HUES48 (cell line): ENCODE data around the gene UST.
A peak's percentile ranks its signal among the peaks of the same experiment; 100 is the strongest.

ENCODE experiments used
- H3K27ac ChIP-seq: one replicate; pipeline ENCODE4 v1.7.0; 2013; ENCODE audit warnings: low read depth, low read length, inconsistent platforms
- H3K27me3 ChIP-seq: 2 replicates; pipeline ENCODE4 v1.6.1; 2013; ENCODE audit warnings: mild to moderate bottlenecking, low read length; ENCODE audit not compliant: control insufficient read depth, insufficient read depth
- H3K36me3 ChIP-seq: 2 replicates; pipeline ENCODE4 v1.6.1; 2013; ENCODE audit warnings: low read length; ENCODE audit not compliant: control insufficient read depth, insufficient read depth
- H3K4me1 ChIP-seq: 2 replicates; pipeline ENCODE4 v1.6.1; 2013; ENCODE audit warnings: mild to moderate bottlenecking, low read length; ENCODE audit not compliant: control insufficient read depth, insufficient read depth
- H3K4me3 ChIP-seq: 2 replicates; pipeline ENCODE4 v1.5.1; 2013; ENCODE audit warnings: mild to moderate bottlenecking, low read depth, low read length
- H3K9ac ChIP-seq: 2 replicates; pipeline ENCODE4 v1.6.1; 2013; ENCODE audit warnings: mild to moderate bottlenecking, low read depth, low read length, moderate library complexity
- H3K9me3 ChIP-seq: 2 replicates; pipeline ENCODE4 v1.6.1; 2013; ENCODE audit warnings: low read length; ENCODE audit not compliant: control insufficient read depth, insufficient read depth

UST gene

DNA sequence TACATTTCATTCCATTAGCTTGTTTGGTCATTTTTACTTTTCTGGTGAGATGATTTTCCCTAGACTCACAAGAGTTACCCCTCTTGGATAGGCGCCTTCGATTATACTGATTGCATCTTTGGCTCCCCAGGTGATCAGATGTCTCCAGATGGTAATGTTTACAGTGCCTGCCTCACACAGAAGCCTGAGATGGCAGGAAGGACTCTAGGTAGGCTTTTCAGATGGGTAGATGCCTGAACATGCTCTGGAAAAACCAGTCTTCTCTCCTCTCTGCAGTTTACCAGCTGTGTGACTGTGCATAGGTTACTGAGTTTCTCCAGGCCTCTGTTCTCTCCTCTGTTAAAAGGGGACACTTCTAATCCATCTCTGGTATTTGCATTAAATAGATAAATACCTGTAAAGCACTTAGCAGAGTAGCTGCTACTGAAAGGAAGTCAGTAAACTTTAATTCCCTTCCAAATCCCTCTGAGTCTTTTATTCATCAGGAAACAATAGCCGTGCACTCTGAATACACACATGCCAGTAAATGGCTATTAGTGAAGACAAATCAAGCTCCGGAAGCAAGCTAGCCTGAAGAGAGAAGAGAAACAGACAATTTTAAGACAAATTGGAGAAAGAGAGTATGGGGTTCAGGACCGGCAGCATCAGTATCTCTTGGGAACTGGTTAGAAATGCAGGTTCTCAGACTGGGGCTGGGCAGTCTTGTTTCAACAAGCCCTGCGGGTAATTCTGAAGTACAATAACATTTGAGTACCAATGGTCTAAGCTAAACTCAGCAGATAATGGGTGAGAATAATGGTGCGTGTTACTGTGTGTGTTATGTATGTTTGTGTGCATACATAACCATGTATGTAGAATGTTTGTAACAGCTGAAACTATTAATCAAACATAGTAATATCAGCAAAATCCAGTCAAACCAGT, 139.4 kb downstream of the UST start:
- Histone ChIP-seq H3K4me3 (peak overlapping the region; percentile 11; the same call in 1 of the 2 replicates), H3K9me3 (no peaks in the 10 kb centered on the region), H3K27me3 (no peaks in the 10 kb centered on the region), H3K36me3 (peaks cover 16% of the 10 kb centered on the region), H3K9ac (no peak overlapping the region), H3K4me1 (peaks cover 40% of the 10 kb centered on the region), H3K27ac (peak overlapping the region; percentile 33)

GRCh38 chr6:148887181-148887580, 140.4 kb downstream of the UST start:
- H3K9ac ChIP-seq, result no peak overlapping the region
- H3K27ac ChIP-seq, result no peak overlapping the region
- peaks cover 40% of the 10 kb centered on the region for H3K4me1 ChIP-seq
- no peak overlapping the region for H3K4me3 ChIP-seq
- no peaks in the 10 kb centered on the region for H3K27me3 ChIP-seq
- peaks cover 18% of the 10 kb centered on the region for H3K36me3 ChIP-seq
- no peaks in the 10 kb centered on the region for H3K9me3 ChIP-seq

GRCh38 chr6:148888856-148889255, 142.0 kb downstream of the UST start:
- Histone ChIP-seq H3K9ac (no peak overlapping the region), H3K4me1 (peaks cover 28% of the 10 kb centered on the region), H3K36me3 (peaks cover 20% of the 10 kb centered on the region), H3K4me3 (no peak overlapping the region), H3K27me3 (no peaks in the 10 kb centered on the region), H3K27ac (no peak overlapping the region), H3K9me3 (no peaks in the 10 kb centered on the region)

- Histone ChIP-seq H3K27me3 (no peaks in the 10 kb centered on the region), H3K4me3 (no peak overlapping the region), H3K27ac (no peak overlapping the region), H3K36me3 (peaks cover 20% of the 10 kb centered on the region), H3K9me3 (no peaks in the 10 kb centered on the region), H3K4me1 (peaks cover 16% of the 10 kb centered on the region), H3K9ac (no peak overlapping the region)
Measured at GRCh38 chr6:148890096-148890495, 143.3 kb downstream of the UST start.

DNA sequence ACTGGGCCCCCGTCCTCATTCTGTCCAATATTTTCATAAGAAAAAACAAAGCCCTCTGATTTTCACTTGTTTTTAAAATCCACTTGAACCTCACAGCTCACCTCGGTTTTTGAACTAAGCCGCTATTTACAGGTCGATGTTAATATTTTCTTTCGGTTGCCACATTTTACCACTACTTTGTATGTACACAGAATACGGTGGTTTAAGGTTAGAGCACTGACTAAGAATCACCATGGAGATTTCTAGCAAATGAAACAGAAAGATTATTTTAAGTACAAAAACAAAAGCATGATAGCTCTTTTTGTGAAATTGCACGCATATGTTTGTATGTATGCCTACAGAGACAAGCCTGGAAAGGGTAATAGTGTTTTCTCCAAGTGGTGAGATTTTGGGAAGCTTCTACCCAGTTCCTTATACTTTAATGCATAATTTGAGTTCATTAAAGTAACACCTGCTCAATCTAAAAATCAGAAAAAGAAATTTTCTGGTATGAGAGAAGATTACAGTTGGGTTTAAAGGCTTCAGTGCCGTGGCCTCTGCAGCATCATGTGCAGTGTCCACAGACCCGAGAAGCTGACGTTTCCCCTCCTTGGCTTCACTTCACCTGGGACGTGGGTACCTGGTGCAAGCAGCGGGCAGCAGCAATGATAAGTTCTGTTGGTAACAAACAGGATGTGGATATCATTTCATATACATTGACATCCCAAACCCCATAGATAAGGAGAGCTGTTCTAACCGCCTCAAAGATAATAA, 144.0 kb downstream of the UST start:
- Histone ChIP-seq H3K4me1 (peaks cover 9% of the 10 kb centered on the region), H3K9me3 (no peaks in the 10 kb centered on the region), H3K4me3 (no peak overlapping the region), H3K9ac (no peak overlapping the region), H3K27ac (no peak overlapping the region), H3K36me3 (peaks cover 24% of the 10 kb centered on the region), H3K27me3 (no peaks in the 10 kb centered on the region)

GRCh38 chr6:148891405-148891783, 144.6 kb downstream of the UST start:
- H3K9ac ChIP-seq, result no peak overlapping the region
- H3K4me1 ChIP-seq, result peaks cover 3% of the 10 kb centered on the region
- no peaks in the 10 kb centered on the region for H3K27me3 ChIP-seq
- no peak overlapping the region for H3K27ac ChIP-seq
- H3K9me3 ChIP-seq, result no peaks in the 10 kb centered on the region
- no peak overlapping the region for H3K4me3 ChIP-seq
- H3K36me3 ChIP-seq, result peaks cover 24% of the 10 kb centered on the region

GRCh38 chr6:148892247-148892646, 145.4 kb downstream of the UST start:
- no peaks in the 10 kb centered on the region for H3K27me3 ChIP-seq
- no peak overlapping the region for H3K27ac ChIP-seq
- no peaks in the 10 kb centered on the region for H3K9me3 ChIP-seq
- peaks cover 21% of the 10 kb centered on the region for H3K36me3 ChIP-seq
- no peak overlapping the region for H3K9ac ChIP-seq
- H3K4me1 ChIP-seq, result no peaks in the 10 kb centered on the region
- H3K4me3 ChIP-seq, result no peak overlapping the region

DNA sequence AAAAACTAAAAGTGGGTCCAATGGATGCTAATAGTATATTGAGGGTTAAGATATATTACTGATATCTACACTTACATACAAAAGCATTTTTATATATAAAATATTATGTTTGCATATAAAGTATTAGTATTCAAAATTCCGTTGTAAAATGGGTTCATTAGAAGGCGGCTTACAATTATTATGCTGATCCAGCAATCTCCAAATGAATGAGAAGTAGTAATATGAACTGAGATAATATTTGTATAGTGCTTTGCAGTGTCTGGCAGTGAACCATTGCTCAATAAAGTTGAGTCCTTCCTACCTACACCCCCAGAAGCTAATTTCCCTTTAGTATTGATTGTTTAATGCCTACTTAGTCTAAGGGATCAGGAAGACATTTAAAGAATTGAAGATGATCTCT, 146.2 kb downstream of the UST start:
- no peaks in the 10 kb centered on the region for H3K4me1 ChIP-seq
- H3K9ac ChIP-seq, result no peak overlapping the region
- no peak overlapping the region for H3K27ac ChIP-seq
- peaks cover 14% of the 10 kb centered on the region for H3K36me3 ChIP-seq
- no peaks in the 10 kb centered on the region for H3K9me3 ChIP-seq
- no peaks in the 10 kb centered on the region for H3K27me3 ChIP-seq
- H3K4me3 ChIP-seq, result no peak overlapping the region

DNA sequence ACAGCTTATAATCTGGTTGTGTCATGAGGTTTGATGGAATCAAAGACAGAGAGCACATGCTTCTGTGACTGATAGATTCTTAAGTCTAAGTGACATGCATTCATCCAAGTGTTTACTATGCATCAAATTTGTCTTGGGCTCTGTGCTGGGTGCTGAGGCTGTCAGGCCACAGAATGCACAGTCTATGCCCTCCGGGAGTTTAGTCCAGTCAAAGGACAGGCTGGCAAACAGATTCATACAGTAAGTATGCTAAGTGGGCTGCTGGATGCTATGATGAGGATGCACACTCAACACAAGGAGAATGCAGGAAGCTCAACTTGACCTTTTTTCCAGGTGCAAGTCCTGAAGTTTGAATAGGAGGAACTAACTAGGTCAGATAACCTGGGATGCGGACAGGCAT, 146.7 kb downstream of the UST start:
- no peak overlapping the region for H3K27ac ChIP-seq
- H3K4me1 ChIP-seq, result no peaks in the 10 kb centered on the region
- H3K4me3 ChIP-seq, result no peak overlapping the region
- H3K36me3 ChIP-seq, result peaks cover 12% of the 10 kb centered on the region
- no peak overlapping the region for H3K9ac ChIP-seq
- H3K9me3 ChIP-seq, result no peaks in the 10 kb centered on the region
- H3K27me3 ChIP-seq, result no peaks in the 10 kb centered on the region

DNA sequence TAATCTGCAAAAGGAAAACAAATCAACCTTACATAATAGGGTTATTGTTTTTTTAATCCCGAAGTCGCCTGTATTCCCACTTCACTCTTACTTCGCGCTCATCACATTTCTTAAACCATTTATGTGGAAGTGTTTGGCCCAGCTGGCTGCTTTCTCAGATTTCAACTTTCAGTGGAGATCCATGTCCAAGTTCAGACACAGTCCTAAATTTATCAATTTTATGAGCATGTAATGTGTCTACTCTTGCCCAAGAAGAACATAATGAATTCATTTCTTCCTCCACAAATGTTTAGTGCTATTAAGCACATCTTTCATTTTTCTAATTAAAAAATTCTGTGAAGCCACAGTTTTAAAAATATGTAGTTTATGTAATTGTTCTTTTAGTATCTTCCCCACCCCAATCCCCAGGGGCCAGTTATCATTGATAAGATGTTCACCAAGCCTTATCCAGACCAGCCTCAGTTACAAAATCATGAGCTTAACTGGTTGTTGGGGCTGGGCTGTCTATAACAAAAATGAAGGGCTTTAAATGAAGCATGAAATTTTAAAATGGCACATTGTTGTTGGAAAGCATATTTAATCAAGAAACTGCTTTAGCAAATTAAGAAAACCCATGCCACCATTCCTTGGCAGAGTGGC, 151.7 kb downstream of the UST start:
- H3K27me3 ChIP-seq, result no peaks in the 10 kb centered on the region
- H3K4me3 ChIP-seq, result no peak overlapping the region
- no peaks in the 10 kb centered on the region for H3K4me1 ChIP-seq
- H3K27ac ChIP-seq, result no peak overlapping the region
- no peak overlapping the region for H3K9ac ChIP-seq
- peaks cover 8% of the 10 kb centered on the region; the same call in 1 of the 2 replicates for H3K36me3 ChIP-seq
- H3K9me3 ChIP-seq, result no peaks in the 10 kb centered on the region; the same call in 1 of the 2 replicates
